IMR-90 (cell line): ENCODE results near the gene ITIH5. TPM values are rescaled to one million over a fixed set of nuclear protein-coding genes. Genes with fewer than 3 reads are reported as not detected.

ENCODE experiments used
- ATAC-seq: fragments of 200-7000 bp; cut with Tn5 transposase; 2 replicates; pipeline ENCODE4 v1.9.1; 2020; ENCODE audit warnings: low read depth, mild to moderate bottlenecking, moderate library complexity
- BruUV-seq: library from RNA; stranded (reverse); fragments of 400-500 nt; replicated peaks from 2 replicates; lab custom pipeline; 2021; lab: Mats Ljungman, UMichigan
- CTCF ChIA-PET: fragments of 300-600 bp; formaldehyde crosslinking; extraction: SDS; loops from one replicate; lab custom pipeline; 2021; ENCODE audit warnings: antibody characterized with exemption; lab: Yijun Ruan, JAX
- POLR2A ChIA-PET: fragments of 300-600 bp; sonication (Branson Sonifier 250); formaldehyde crosslinking; loops from one replicate; lab custom pipeline; 2022; ENCODE audit warnings: antibody characterized with exemption; ENCODE audit not compliant: unreplicated experiment; lab: Charles Lee
- DNase-seq: peaks from one replicate; pipeline ENCODE4 v3.0.0; 2013
- H2AFZ ChIP-seq: replicated peaks from 2 replicates; pipeline ENCODE3; 2013; ENCODE audit warnings: low read length, mild to moderate bottlenecking; ENCODE audit not compliant: poor library complexity
- H2AK5ac ChIP-seq: 2 replicates; pipeline ENCODE4 v1.6.1; 2013; ENCODE audit warnings: low read depth, low read length, inconsistent platforms
- H2AK9ac ChIP-seq: replicated peaks from 2 replicates; pipeline ENCODE3; 2013; ENCODE audit warnings: mild to moderate bottlenecking, low read depth, low read length, moderate library complexity; ENCODE audit not compliant: poor library complexity
- H2BK120ac ChIP-seq: 2 replicates; pipeline ENCODE4 v1.6.1; 2013; ENCODE audit warnings: low read depth, low read length, inconsistent platforms
- H2BK15ac ChIP-seq: 3 replicates; pipeline ENCODE4 v1.6.1; 2013; ENCODE audit warnings: low read depth, low read length, inconsistent platforms
- H2BK20ac ChIP-seq: 2 replicates; pipeline ENCODE4 v1.6.1; 2013; ENCODE audit warnings: low read depth, mild to moderate bottlenecking, inconsistent platforms, low read length, moderate library complexity
- H2BK5ac ChIP-seq: 2 replicates; pipeline ENCODE4 v1.6.1; 2013; ENCODE audit warnings: mild to moderate bottlenecking, low read depth, low read length, inconsistent platforms; ENCODE audit not compliant: poor library complexity, severe bottlenecking
- H3K14ac ChIP-seq: replicated peaks from 2 replicates; pipeline ENCODE4 v1.6.1; 2013; ENCODE audit warnings: low read depth, low read length, inconsistent platforms
- H3K18ac ChIP-seq: 2 replicates; pipeline ENCODE4 v1.6.1; 2013; ENCODE audit warnings: low read depth, low read length, control low read depth
- H3K23ac ChIP-seq: 2 replicates; pipeline ENCODE4 v1.6.1; 2013; ENCODE audit warnings: low read depth, low read length, inconsistent platforms
- H3K27ac ChIP-seq: 2 replicates; pipeline ENCODE4 v1.5.1; 2013; ENCODE audit warnings: mild to moderate bottlenecking, control low read depth, low read length; ENCODE audit not compliant: insufficient read depth
- H3K27me3 ChIP-seq: 2 replicates; pipeline ENCODE4 v1.6.1; 2013; ENCODE audit warnings: low read length; ENCODE audit not compliant: control insufficient read depth, insufficient read depth
- H3K36me3 ChIP-seq: 2 replicates; pipeline ENCODE4 v1.6.1; 2013; ENCODE audit warnings: low read length, mixed read lengths; ENCODE audit not compliant: control insufficient read depth, insufficient read depth
- H3K4ac ChIP-seq: 2 replicates; pipeline ENCODE4 v1.6.1; 2013; ENCODE audit warnings: low read depth, low read length, inconsistent platforms
- H3K4me1 ChIP-seq: 2 replicates; pipeline ENCODE4 v1.6.1; 2013; ENCODE audit warnings: low read length, mixed read lengths; ENCODE audit not compliant: control insufficient read depth, insufficient read depth
- H3K4me2 ChIP-seq: 2 replicates; pipeline ENCODE4 v1.6.1; 2013; ENCODE audit warnings: low read depth, mild to moderate bottlenecking, control low read depth, low read length, moderate library complexity
- H3K4me3 ChIP-seq: 2 replicates; pipeline ENCODE4 v1.5.1; 2013; ENCODE audit warnings: low read depth, mild to moderate bottlenecking, control low read depth, low read length, moderate library complexity; ENCODE audit not compliant: insufficient read depth
- H3K56ac ChIP-seq: 2 replicates; pipeline ENCODE4 v1.6.1; 2013; ENCODE audit warnings: low read length, inconsistent platforms; ENCODE audit not compliant: insufficient read depth; ENCODE audit errors: extremely low read depth
- H3K79me1 ChIP-seq, 2 experiments: 2 replicates each; pipeline ENCODE4 v1.6.1; 2013; ENCODE audit warnings: low read length in 2 of 2, inconsistent platforms in 1 of 2, low read depth in 1 of 2
- H3K9ac ChIP-seq: 2 replicates; pipeline ENCODE4 v1.6.1; 2013; ENCODE audit warnings: low read depth, low read length, control low read depth
- H3K9me1 ChIP-seq: 2 replicates; pipeline ENCODE4 v1.6.1; 2013; ENCODE audit warnings: low read length, inconsistent platforms; ENCODE audit not compliant: insufficient read depth
- H3K9me3 ChIP-seq: 2 replicates; pipeline ENCODE4 v1.6.1; 2013; ENCODE audit warnings: low read length; ENCODE audit not compliant: control insufficient read depth, insufficient read depth
- H4K20me1 ChIP-seq: 2 replicates; pipeline ENCODE4 v1.6.1; 2013; ENCODE audit warnings: low read length, inconsistent platforms; ENCODE audit not compliant: insufficient read depth
- H4K5ac ChIP-seq: 2 replicates; pipeline ENCODE4 v1.6.1; 2013; ENCODE audit warnings: mild to moderate bottlenecking, low read depth, low read length, control low read depth
- H4K8ac ChIP-seq, 2 experiments: 2 replicates each; pipeline ENCODE4 v1.6.1; 2013; ENCODE audit warnings: low read depth in 2 of 2, low read length in 2 of 2, control low read depth in 1 of 2, inconsistent platforms in 1 of 2
- H4K91ac ChIP-seq: 2 replicates; pipeline ENCODE4 v1.6.1; 2013; ENCODE audit warnings: low read depth, low read length, inconsistent platforms; ENCODE audit not compliant: insufficient read depth
- BHLHE40 ChIP-seq: fragments of 150-350 bp; IDR thresholded peaks from 2 replicates; pipeline ENCODE4 v1.6.1; 2016; ENCODE audit warnings: mild to moderate bottlenecking, low read depth, low read length
- CEBPB ChIP-seq: IDR thresholded peaks from 2 replicates; pipeline ENCODE4 v1.6.1; 2012; ENCODE audit warnings: low read depth, low read length, improper control_type of control experiment
- CHD1 ChIP-seq: IDR thresholded peaks from 2 replicates; pipeline ENCODE4 v1.6.1; 2012; ENCODE audit warnings: low read depth, low read length, improper control_type of control experiment
- FOS ChIP-seq: fragments of 150-350 bp; IDR thresholded peaks from 2 replicates; pipeline ENCODE4 v1.6.1; 2016; ENCODE audit warnings: low read depth, low read length
- MAFK ChIP-seq: IDR thresholded peaks from 2 replicates; pipeline ENCODE4 v1.6.1; 2012; ENCODE audit warnings: low read depth, low read length, improper control_type of control experiment
- MAZ ChIP-seq: IDR thresholded peaks from 2 replicates; pipeline ENCODE4 v1.6.1; 2012; ENCODE audit warnings: low read depth, mild to moderate bottlenecking, low read length, improper control_type of control experiment, moderate library complexity, borderline replicate concordance
- MXI1 ChIP-seq: IDR thresholded peaks from 2 replicates; pipeline ENCODE4 v1.6.1; 2012; ENCODE audit warnings: low read depth, mild to moderate bottlenecking, low read length, moderate library complexity, borderline replicate concordance
- NFE2L2 ChIP-seq: fragments of 150-350 bp; IDR thresholded peaks from 2 replicates; pipeline ENCODE4 v1.6.1; 2016; ENCODE audit warnings: low read depth, mild to moderate bottlenecking, low read length
- POLR2A ChIP-seq: IDR thresholded peaks from 2 replicates; pipeline ENCODE4 v1.6.1; 2012; ENCODE audit warnings: mild to moderate bottlenecking, low read depth, low read length
- RAD21 ChIP-seq: IDR thresholded peaks from 2 replicates; pipeline ENCODE4 v1.6.1; 2012; ENCODE audit warnings: low read length, improper control_type of control experiment
- RCOR1 ChIP-seq: IDR thresholded peaks from 2 replicates; pipeline ENCODE4 v1.6.1; 2012; ENCODE audit warnings: mild to moderate bottlenecking, low read length, improper control_type of control experiment; ENCODE audit not compliant: insufficient replicate concordance
- RFX5 ChIP-seq: IDR thresholded peaks from 2 replicates; pipeline ENCODE4 v1.8.0; 2012; ENCODE audit warnings: low read depth, mild to moderate bottlenecking, low read length, moderate library complexity
- SMC3 ChIP-seq: fragments of 150-350 bp; IDR thresholded peaks from 2 replicates; pipeline ENCODE4 v1.6.1; 2016; ENCODE audit warnings: low read depth, mild to moderate bottlenecking, antibody characterized with exemption, low read length, moderate library complexity
- WGBS, 2 experiments: methylation state at CpG; one replicate each; pipeline versions ENCODE4 v1.1.5 to v1.1.7; 2013; ENCODE audit warnings: missing lambda C conversion rate in 2 of 2; ENCODE audit not compliant: insufficient read length in 1 of 2; ENCODE audit errors: extremely low coverage in 2 of 2; 5-methylcytosine and 5-hydroxymethylcytosine counted together
- dilution Hi-C: fragments of 300-500 bp; cut with HindIII; formaldehyde crosslinking; loops from one replicate; pipeline ENCODE4 v1.14.3; 2018; ENCODE audit warnings: low sequenced_read_pairs; ENCODE audit not compliant: unreplicated experiment
- in situ Hi-C: fragments of 300-500 bp; cut with MboI; formaldehyde crosslinking; loops from 3 replicates; pipeline ENCODE4 v1.14.3; 2019; ENCODE audit warnings: low sequenced_read_pairs, inconsistent platforms, mixed read lengths
- intact Hi-C: fragments of 100-400 bp; cut with micrococcal nuclease; formaldehyde crosslinking; loops from 2 replicates; pipeline ENCODE4 v1.10.0; 2022
- polyA plus RNA-seq, 3 experiments: library from polyadenylated mRNA; depleted of rRNA; stranded (reverse); fragments of >200 nt; gene quantifications; 2 replicates each; pipeline ENCODE4 v1.2.3, GENCODE V29; 2012; ENCODE audit warnings: low replicate concordance in 1 of 3
- total RNA-seq: library from RNA; depleted of rRNA; stranded (reverse); fragments of >200 nt; gene quantifications from 2 replicates; pipeline ENCODE4 v1.2.3, GENCODE V29; 2012
- TF ChIP-seq, protein P1 (sequence below): conservative IDR thresholded peaks from 2 replicates; pipeline ENCODE4 v1.5.1; 2012; ENCODE audit warnings: mild to moderate bottlenecking, low read depth, low read length, improper control_type of control experiment
- TF ChIP-seq, protein P2 (sequence below): fragments of 150-350 bp; IDR thresholded peaks from 2 replicates; pipeline ENCODE4 v1.6.1; 2016; ENCODE audit warnings: low read depth, mild to moderate bottlenecking, low read length, moderate library complexity, borderline replicate concordance

The ITIH5 gene
- total and polyA plus RNA-seq, 2 of the 4 experiments (the other 2 are of a cell fraction), result under 0.01 to 0.07 TPM

DNA sequence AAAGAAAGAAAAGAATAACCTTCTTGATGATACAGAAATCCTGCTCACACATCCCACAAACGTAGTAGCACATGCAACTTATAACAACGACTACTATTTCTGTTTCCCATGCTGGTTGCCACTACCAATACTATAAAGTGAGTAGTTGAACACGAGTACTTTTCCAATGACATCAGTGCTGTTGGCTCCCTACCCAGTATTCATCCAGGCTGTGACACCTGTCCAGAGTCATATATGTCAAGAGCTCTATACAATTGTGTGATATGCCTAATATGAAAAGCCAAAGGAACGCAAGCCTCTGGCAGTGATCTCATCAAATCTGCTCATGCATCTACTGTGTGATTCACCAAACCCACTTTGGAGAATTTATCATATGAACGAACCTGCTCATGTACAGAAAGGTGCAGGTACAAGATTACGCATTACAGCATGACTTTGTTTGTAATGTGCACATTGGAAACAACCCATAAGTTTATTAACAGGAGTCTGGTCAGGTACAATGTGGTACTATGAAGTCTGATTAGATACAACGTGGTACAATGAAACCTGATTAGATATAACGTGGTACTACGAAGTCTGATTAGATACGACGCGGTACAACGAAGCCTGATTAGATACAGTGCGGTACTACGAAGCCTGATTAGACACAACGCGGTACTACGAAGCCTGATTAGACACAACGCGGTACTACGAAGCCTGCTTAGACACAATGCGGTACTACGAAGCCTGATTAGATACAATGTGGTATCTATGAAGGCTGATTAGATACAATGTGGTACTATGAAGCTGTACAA lies 5.8 kb upstream of the ITIH5 start:
- H3K14ac ChIP-seq, result no peak overlapping the region
- H3K4me2 ChIP-seq, result no peak overlapping the region
- H3K23ac ChIP-seq, result no peak overlapping the region
- H3K18ac ChIP-seq, result no peak overlapping the region
- H2BK15ac ChIP-seq, result no peak overlapping the region
- no peak for ATAC-seq
- CTCF ChIA-PET, result no interaction called here
- H2BK5ac ChIP-seq, result no peak overlapping the region
- TF ChIP-seq, protein P1, sequence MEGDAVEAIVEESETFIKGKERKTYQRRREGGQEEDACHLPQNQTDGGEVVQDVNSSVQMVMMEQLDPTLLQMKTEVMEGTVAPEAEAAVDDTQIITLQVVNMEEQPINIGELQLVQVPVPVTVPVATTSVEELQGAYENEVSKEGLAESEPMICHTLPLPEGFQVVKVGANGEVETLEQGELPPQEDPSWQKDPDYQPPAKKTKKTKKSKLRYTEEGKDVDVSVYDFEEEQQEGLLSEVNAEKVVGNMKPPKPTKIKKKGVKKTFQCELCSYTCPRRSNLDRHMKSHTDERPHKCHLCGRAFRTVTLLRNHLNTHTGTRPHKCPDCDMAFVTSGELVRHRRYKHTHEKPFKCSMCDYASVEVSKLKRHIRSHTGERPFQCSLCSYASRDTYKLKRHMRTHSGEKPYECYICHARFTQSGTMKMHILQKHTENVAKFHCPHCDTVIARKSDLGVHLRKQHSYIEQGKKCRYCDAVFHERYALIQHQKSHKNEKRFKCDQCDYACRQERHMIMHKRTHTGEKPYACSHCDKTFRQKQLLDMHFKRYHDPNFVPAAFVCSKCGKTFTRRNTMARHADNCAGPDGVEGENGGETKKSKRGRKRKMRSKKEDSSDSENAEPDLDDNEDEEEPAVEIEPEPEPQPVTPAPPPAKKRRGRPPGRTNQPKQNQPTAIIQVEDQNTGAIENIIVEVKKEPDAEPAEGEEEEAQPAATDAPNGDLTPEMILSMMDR, result no peak
- TF ChIP-seq SMC3, result no peak
- no peak for TF ChIP-seq CEBPB
- TF ChIP-seq, protein P2, sequence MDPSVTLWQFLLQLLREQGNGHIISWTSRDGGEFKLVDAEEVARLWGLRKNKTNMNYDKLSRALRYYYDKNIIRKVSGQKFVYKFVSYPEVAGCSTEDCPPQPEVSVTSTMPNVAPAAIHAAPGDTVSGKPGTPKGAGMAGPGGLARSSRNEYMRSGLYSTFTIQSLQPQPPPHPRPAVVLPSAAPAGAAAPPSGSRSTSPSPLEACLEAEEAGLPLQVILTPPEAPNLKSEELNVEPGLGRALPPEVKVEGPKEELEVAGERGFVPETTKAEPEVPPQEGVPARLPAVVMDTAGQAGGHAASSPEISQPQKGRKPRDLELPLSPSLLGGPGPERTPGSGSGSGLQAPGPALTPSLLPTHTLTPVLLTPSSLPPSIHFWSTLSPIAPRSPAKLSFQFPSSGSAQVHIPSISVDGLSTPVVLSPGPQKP, result no peak
- no peak for TF ChIP-seq RFX5
- TF ChIP-seq RAD21, result no peak
- no peak for TF ChIP-seq MAFK
- TF ChIP-seq MXI1, result no peak
- TF ChIP-seq BHLHE40, result no peak
- TF ChIP-seq RCOR1, result no peak
- no peak for TF ChIP-seq MAZ
- no peak for TF ChIP-seq CHD1
- TF ChIP-seq NFE2L2, result no peak
- TF ChIP-seq POLR2A, result no peak
- TF ChIP-seq FOS, result no peak
- H3K4ac ChIP-seq, result no peak overlapping the region
- peaks cover 12% of the 10 kb centered on the region for H3K27me3 ChIP-seq
- WGBS, 2 experiments, result 75% methylated on average over 12 of the region's 23 CpGs; no CpG with 5 or more reads in 1 of the 2 experiments
- POLR2A ChIA-PET, result no interaction called here
- H3K9me1 ChIP-seq, result no peaks in the 10 kb centered on the region
- no peak overlapping the region for H3K56ac ChIP-seq
- no peak overlapping the region for H4K91ac ChIP-seq
- H2BK20ac ChIP-seq, result no peak overlapping the region
- dilution Hi-C loops, result no loop called here
- no peak overlapping the region for H4K5ac ChIP-seq
- H3K4me1 ChIP-seq, result no peaks in the 10 kb centered on the region; the same call in 1 of the 2 replicates
- H3K79me1 ChIP-seq, result no peaks in the 10 kb centered on the region
- H4K20me1 ChIP-seq, result no peaks in the 10 kb centered on the region
- no peak overlapping the region for H3K27ac ChIP-seq
- H3K36me3 ChIP-seq, result no peaks in the 10 kb centered on the region
- no peaks in the 10 kb centered on the region for H3K9me3 ChIP-seq
- no peak overlapping the region for H3K9ac ChIP-seq
- H2AFZ ChIP-seq, result no peak overlapping the region
- H4K8ac ChIP-seq, result no peak overlapping the region
- H2AK9ac ChIP-seq, result no peak overlapping the region
- no peak for DNase-seq
- BruUV-seq, result no TSS peak
- intact Hi-C loops, result no loop called here
- no peak overlapping the region for H3K4me3 ChIP-seq
- H2BK120ac ChIP-seq, result no peak overlapping the region
- no peak overlapping the region for H2AK5ac ChIP-seq
- in situ Hi-C loops, result no loop called here
